ENCODE results near the gene ACAD11.

DNA sequence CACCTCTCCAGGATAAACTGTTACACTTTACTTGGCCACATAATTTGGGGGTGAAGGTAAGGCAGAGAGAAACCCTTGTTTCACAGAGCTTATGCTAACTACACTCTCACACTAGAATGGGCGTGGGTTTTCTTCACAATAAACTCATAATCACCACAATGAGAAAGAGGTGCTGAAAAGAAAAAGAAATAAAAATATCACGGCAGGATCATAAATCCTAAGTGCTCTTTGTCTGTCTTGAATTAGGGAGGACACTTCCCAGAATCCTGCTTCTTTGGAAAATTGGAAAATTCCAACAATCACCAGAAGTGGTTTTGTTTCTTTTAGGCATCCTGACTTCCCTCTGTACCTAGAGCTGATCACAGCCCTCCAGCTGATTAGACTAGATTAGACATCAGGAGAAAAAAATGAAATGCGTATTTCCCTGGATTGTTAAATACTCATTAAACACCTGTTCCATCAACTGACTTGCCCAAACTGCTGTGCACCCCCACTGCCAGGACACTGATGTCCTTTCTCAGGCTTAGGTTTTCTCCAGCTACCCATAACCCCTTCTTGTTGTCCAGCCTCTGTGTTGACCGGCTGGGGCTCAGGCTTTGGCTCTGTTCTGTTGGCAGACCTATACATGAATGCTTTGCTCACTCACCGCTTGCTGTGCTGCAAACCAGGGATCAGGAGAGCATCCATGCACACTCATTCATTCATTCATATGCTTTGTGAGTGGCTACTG lies 104.1 kb downstream of the ACAD11 start:
- TF ChIP-seq POLR2A (IDR thresholded peaks at IDR 0.05), result no peak
- no peak for TF ChIP-seq CTCF (IDR thresholded peaks at IDR 0.05)
- TF ChIP-seq POLR2AphosphoS5 (IDR thresholded peaks at IDR 0.05), result no peak
- TF ChIP-seq EP300 (IDR thresholded peaks at IDR 0.05), result no peak

Measured in upper lobe of left lung (tissue), 4 donors.